Neural cell (in vitro differentiated cells): ENCODE measurements around the gene GPER1.

Experiments used
- EZH2 ChIP-seq: fragments of 200-600, 300-800 bp; shearing (Covaris generic), sonication (generic); IDR thresholded peaks from 2 replicates; pipeline ENCODE4 v1.6.1; 2014; ENCODE audit warnings: antibody characterized with exemption, low read length, borderline replicate concordance, mild to moderate bottlenecking; ENCODE audit not compliant: insufficient read depth, poor library complexity, severe bottlenecking
- MXI1 ChIP-seq: fragments of 450-650 bp; conservative IDR thresholded peaks from 2 replicates; pipeline ENCODE4 v1.6.1; 2014; ENCODE audit warnings: antibody characterized with exemption, mild to moderate bottlenecking; ENCODE audit not compliant: poor library complexity, severe bottlenecking
- POLR2AphosphoS5 ChIP-seq: IDR thresholded peaks from 2 replicates; pipeline ENCODE4 v1.6.1; 2012
- TAF1 ChIP-seq: IDR thresholded peaks from 2 replicates; pipeline ENCODE4 v1.6.1; 2012; ENCODE audit warnings: low read depth
- TF ChIP-seq, protein P1 (sequence below): fragments of 450-650 bp; IDR thresholded peaks from 2 replicates; pipeline ENCODE4 v1.5.1; 2014; ENCODE audit warnings: antibody characterized with exemption, mild to moderate bottlenecking, moderate library complexity; ENCODE audit not compliant: poor library complexity, severe bottlenecking

DNA sequence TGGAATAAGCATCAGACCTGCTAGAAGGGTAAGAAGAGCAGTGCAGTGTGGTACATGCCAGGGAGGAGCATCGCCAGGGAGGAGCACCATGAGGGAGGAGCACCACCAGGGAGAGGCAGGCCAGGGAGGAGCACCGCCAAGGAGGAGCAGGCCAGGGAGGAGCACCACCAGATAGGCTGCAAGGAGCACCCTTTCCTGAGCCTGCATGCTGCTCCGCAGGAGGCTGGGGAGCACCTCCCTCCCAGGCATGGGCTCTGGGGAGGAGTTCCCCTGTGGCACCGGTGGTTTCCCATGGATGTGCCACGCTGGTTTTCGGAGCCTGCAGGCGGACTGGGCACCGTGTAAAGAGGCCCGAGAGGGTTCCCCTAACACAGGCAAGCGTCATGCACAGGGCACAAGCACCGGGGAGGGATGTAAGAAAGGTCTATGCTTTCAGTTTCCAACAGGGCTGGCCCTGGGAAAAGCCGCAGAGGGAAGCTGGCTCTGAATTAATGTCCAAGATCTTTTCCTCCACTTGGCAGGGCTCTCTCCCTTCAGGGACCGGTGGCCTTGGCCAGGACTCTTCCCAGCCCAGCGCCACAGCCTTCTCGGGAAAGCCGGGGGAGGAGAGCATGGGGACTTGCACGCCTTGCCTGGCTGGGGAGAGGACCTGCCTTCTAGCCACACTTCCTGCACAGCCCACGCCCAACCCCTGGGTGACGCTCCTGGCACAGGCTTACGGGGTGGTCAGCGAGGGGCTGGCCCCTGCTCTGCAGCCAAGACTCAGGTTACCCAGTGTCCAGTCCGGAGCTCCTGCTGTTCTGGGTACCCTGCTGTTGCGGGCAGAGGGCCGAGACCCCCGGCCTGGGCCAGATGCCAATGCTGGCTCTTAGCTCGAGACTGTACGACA, 11.5 kb upstream of the GPER1 start:
- no peak for TF ChIP-seq EZH2
- TF ChIP-seq, protein P1, sequence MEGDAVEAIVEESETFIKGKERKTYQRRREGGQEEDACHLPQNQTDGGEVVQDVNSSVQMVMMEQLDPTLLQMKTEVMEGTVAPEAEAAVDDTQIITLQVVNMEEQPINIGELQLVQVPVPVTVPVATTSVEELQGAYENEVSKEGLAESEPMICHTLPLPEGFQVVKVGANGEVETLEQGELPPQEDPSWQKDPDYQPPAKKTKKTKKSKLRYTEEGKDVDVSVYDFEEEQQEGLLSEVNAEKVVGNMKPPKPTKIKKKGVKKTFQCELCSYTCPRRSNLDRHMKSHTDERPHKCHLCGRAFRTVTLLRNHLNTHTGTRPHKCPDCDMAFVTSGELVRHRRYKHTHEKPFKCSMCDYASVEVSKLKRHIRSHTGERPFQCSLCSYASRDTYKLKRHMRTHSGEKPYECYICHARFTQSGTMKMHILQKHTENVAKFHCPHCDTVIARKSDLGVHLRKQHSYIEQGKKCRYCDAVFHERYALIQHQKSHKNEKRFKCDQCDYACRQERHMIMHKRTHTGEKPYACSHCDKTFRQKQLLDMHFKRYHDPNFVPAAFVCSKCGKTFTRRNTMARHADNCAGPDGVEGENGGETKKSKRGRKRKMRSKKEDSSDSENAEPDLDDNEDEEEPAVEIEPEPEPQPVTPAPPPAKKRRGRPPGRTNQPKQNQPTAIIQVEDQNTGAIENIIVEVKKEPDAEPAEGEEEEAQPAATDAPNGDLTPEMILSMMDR = no peak
- TF ChIP-seq TAF1 = no peak
- no peak for TF ChIP-seq MXI1
- TF ChIP-seq POLR2AphosphoS5 = no peak
